Femur (tissue), 1 donor: ENCODE data around the gene PRDX5.

Experiments
- DNase-seq: peaks from one replicate; pipeline ENCODE4 v3.0.0-alpha.2; 2017

PRDX5 gene

DNA sequence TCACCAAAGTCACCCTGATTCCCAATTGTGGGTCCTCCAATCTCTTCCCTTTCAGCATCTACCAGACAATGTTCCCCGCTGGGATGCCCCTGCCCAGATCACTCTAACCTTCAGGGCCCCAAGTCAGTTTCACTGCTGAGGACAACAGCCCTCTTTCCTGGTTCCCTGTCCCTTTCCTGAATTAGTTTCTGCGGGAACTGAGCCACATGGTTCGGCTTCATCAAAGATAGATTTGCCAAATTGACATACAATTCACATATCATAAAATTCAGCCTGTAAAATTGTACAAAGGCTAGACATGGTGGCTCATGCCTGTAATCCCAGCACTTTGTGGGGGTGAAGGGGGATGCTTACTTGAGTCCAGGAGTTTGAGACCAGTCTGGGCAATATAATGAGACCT lies 10.1 kb downstream of the PRDX5 start:
- no peak for DNase-seq

DNA sequence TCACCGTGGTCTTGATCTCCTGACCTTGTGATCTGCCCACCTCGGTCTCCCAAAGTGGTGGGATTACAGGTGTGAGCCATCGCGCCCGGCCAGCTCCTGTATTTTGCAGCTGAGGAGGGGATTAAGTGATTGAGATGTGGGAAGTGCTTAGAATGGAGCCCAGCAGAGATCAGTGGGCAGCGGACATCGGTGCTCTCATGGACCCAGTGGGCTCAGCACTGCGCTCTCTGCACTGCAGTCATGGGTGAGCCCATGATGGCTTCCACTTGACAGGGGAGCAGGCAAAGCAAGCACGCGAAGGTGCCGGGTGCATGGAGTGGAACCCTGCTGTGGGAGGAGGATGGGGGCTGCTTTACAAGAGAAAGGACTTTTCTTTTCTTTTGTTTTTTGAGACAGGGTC lies 13.0 kb downstream of the PRDX5 start:
- DNase-seq, result no peak

DNA sequence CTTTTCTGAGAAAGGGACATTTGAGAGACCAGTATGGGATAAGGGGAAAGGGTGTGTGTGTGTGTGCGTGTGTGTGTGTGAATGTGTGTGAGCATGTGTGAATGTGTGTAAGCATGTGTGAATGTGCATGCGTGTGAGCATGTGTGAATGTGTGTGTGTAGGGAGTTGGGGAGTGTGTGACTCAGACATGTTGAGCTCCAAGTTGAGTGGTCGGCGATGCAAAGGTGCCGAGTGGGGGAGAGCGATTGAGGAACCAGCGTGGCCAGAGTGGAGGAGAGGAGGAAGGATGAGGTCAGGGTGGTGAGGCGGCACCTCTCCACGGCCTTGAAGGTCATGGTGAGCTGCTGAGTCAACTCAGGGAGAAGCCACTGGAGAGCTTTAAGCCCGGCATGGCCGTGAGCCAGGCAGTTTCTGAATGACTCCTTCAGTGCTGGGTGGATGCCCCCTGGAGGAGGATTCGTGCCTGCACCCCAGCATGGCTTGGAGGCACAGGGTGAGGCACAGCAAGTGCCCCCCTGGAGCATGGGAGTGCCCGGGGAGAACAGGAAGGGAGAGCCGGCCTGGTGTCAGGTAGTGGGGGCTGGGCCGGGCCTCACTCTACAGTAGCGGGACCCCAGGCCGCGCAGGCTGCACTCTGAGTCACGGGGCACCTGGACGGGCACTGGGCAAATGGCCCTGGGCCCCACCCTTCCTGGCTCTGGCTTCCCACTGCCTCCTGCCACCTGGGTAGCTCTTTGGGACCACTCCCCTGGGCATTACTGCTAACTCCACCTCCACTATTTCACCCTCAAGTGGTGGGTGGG lies 13.8 kb downstream of the PRDX5 start:
- DNase-seq, result peak; percentile 74

DNA sequence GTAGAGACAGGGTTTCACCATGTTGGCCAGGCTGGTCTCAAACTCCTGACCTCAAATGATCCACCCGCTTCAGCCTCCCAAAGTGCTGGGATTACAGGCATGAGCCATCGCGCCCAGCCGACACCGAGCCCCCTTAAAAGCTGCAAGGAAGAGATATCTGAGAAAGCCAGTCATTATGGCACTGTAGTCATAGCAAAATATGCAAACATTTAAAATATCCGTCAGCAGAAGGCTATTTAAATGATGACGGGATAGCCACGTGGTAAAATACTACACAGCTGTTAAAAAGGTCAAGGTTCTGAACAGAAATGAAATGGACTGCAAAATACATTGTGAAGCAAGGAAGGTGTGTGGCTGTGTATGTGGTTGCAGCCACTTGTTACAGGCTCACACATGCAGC lies 15.6 kb downstream of the PRDX5 start:
- DNase-seq, result no peak

DNA sequence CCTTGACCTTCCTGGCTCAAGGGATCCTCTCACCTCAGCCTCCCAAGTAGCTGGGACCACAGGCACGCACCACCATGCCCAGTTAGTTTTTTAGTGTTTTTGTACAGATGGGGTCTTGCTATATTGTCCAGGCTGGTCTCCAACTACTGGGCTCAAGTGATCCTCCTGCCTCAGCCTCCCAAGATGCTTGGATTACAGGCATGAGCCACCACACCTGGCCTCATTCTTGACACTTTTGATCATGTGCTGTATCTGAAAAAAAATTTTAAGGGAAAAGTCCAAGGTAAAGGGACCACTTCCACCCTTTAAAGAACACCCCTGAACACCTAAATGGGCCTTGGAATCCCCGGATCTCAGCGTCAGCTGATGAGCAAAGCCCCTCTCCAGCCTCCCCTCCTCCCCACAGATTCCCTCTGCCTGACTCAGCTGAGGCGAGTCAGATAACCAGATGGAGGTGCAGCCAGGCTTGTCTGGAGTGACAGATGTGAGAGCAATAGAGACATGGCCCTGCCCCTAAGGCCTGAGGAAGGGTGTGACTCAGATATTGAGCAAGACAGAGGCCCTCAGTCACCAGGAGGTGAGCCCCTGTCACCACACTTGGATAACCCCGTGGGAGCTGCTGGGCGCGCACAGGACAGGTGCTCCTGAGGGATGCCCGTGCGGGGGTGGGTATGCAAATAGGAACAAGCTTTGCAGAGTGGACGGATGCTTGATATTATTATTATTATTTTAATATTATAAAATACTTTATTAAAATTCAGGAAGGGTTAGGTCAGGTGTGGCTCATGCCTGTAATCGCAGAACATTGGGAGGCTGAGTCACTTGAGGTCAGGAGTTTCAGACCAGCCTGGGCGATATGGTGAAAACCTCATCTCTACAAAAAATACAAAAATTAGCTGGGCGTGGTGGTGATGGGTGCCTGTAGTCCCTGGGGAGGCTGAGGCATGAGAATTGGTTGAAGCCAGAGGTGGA lies 17.1 kb downstream of the PRDX5 start:
- DNase-seq, result no peak

DNA sequence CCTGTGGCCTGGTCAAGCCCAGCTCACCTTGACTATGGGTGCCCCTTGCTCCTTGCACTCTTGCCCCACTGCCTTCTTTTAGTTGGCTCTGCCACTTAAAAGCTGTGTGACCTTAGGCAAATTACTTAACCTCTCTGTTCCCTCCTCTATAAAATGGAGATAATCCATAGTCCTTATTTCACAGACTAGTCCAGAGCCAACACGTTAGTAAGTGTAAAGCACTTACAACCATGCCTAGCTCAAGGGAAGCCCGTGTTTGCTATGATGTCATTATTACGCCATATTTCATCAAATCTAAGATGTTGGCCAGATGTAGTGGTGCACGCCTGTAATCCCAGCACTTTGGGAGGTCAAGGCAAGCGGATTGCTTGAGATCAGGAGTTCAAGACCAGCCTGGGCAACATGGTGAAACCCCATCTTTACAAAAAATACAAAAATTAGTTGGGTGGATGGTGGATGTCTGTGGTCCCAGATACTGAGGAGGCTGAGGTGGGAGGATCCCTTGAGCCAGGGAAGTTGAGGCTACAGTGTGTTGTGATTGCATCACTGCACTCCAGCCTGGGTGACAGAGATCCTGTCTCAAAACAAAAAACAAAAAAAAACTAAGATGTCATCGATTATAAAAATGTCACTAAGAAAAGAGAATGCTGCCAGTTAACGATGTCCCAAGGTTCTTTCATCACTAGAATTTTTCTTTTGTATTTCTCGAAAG lies 19.8 kb downstream of the PRDX5 start:
- no peak for DNase-seq

DNA sequence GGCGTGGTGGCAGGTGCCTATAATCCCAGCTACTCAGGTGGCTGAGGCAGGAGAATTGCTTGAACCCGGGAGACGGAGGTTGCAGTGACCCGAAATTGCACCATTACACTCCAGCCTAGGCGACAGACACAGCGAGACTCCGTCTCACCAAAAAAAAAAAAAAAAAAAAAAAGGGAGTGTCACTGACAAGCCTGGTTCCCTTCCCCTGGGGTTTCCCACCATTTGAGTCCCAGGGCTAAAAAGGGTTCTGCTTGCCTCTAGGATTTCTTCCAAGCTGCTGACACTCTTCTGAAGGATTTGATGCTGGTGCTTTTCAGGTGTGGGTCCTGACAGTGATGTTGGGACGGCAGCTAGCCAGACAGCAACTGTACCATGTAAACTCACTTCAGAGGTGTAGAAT lies 20.8 kb downstream of the PRDX5 start:
- no peak for DNase-seq

DNA sequence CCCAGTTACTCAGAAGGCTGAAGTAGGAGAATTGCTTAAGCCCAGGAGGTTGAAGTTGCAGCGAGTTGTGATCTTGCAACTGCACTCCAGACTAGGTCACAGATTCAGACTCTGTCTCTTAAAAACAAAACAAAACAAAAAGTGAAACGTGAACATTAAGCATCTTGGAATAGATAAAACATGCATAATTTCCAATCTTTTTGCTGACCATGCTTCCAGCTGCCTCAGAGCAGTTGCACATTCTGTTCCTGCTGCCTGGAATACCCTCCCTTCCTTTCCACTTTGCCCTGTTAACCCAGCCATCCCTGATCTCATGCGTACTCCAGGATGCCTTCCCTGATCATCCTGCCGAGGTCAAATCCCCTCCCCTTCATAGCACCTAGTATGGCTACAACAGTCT lies 21.4 kb downstream of the PRDX5 start:
- DNase-seq, result no peak

DNA sequence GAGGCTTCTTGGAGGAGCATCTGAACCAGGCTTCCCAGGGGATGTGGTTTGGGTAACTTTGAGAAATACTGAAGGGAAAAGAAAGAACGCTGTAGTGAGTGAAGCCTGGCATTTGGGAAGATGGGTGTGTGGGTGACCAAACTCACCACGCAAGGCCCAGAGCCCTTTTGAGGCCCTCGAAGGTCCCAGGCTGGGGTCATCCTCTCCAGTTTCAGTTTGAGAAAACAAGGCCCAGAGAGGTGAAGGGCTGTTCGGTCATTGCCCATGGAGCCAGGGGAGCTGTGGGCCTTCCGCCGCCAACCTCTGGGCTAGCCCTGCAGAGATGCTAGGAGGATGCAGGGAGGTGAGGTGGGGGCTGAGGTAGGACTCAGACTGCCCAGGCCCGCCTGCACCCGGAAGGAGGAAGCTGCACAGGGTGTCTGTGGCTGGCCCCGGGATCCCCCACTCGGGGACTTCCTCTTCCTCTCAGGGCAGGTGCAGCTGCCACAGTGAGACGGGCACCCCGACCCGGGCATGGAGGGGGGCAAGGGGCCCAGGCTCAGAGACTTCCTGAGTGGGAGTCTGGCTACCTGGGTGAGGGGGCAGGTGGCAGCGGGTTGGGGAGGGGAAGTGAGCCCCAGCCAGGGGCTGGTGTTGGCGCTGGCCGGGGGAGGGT lies 22.0 kb downstream of the PRDX5 start, which contains the start of gene CCDC88B:
Gene CCDC88B, plus strand, starts transcription at position 451 of the 655 bp plus-strand sequence. Its CDS starts 63 bp downstream, at position 514.
- DNase-seq, result no peak

DNA sequence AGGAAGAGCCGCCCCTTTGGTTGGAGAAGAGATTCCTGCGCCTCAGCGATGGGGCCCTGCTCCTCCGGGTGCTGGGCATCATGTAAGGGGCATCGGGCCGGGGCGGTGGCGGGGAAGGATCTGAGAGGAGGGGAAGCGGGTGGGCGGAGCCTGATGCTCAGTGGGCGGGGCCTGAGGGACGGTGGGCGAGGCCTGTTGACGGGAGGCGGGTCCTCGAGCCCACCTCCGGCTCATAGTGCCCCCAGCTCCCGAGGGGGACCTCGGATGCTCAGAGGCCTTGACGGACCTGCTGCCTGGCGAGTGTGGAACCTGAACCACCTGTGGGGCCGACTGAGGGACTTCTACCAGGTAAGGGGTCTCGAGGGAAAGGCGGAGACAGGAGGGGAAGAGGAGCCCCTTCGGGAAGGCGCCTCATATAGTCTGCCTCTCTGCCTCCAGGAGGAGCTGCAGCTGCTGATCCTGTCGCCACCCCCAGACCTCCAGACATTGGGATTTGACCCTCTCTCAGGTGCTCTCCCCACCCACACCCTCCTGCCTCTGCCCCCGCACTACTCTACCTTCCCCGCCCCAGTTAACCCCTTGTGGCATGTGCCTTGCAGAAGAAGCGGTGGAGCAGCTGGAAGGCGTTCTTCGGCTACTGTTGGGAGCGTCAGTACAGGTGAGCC lies 22.9 kb downstream of the PRDX5 start:
- DNase-seq, result no peak

DNA sequence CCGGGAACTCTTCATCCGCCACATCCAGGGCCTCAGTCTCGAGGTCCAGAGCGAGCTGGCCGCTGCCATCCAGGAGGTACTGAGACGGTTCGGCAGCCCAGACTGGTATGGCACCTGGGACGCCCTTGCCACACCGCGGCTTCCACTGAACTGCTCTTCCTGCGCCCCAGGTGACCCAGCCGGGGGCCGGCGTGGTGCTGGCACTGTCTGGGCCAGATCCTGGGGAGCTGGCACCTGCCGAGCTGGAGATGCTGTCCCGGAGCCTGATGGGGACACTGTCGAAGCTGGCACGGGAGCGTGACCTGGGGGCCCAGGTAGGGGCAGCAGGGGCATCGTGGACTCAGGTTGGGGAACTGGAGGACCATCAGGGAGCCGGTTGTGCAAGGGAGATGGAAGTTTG lies 23.5 kb downstream of the PRDX5 start:
- no peak for DNase-seq

DNA sequence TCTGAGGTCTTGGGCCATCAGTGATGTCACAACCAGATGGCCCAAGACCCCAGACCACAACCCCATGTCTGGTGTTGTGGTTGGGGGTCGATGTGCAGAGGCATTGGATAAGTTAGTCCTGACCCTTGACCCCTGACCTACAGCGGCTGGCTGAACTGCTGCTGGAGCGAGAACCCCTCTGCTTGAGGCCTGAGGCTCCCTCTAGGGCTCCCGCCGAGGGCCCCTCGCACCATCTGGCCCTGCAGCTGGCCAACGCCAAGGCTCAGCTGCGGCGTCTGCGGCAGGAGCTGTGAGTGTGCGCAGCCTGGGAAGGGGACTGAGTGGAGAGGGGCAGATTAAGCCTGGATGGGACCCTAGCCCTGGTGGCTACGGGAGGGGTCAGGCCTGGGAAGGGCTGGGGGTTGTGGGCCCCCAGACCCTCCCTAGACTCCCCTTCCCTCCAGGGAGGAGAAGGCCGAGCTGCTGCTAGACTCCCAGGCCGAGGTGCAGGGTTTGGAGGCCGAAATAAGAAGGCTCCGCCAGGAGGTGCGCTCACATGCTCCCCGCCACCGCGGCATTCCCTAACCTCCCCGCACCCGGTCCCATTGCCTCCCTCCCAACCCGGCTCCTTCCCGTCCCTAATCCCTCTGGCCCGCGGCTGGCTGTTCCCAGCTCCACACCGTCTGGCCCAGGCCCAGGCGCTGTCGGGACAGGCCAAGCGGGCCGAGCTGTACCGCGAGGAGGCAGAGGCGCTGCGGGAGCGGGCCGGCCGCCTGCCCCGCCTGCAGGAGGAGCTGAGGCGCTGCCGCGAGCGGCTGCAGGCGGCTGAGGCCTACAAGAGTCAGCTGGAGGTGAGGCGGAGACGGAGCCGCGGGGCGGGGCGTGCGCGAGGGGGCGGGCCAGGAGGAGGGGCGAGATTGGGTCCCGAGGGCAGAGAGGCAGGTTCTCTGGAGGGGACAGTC lies 24.2 kb downstream of the PRDX5 start:
- DNase-seq, result peak; percentile 90

DNA sequence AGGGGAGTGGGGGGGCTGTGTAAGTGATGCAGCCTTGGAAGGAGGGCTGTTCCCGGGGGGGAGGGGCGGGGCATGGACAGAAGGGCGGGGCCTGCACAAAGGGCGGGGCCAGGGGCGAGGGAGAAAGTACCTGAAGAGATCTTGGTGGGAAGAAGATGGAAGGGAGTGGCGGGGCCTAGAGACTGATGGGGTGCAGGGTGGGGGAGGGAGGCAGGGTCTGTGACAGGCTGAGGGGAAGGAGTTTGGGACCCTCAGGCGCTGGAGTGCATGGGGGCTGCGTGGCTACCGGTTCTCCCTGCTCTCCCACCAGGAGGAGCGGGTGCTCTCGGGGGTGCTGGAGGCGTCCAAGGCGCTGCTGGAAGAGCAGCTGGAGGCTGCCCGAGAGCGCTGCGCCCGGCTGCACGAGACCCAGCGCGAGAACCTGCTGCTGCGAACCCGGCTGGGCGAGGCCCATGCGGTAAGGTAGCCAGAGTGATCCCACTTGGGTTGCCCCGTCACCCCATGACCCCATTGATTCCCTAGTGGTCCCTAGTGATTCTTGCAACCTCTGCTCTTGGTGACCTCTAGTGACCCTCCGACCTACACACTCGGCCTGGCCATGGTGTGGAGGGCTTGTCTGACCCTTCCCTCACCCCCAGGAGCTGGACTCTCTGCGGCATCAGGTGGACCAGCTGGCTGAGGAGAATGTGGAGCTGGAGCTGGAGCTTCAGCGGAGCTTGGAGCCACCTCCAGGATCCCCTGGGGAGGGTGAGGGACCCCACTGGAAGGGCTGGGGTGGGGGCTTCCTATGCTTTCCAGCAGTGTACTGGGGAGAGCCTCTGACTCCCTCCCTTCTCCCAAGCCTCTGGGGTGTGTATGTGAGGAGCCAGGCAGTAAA lies 25.2 kb downstream of the PRDX5 start:
- DNase-seq, result no peak

DNA sequence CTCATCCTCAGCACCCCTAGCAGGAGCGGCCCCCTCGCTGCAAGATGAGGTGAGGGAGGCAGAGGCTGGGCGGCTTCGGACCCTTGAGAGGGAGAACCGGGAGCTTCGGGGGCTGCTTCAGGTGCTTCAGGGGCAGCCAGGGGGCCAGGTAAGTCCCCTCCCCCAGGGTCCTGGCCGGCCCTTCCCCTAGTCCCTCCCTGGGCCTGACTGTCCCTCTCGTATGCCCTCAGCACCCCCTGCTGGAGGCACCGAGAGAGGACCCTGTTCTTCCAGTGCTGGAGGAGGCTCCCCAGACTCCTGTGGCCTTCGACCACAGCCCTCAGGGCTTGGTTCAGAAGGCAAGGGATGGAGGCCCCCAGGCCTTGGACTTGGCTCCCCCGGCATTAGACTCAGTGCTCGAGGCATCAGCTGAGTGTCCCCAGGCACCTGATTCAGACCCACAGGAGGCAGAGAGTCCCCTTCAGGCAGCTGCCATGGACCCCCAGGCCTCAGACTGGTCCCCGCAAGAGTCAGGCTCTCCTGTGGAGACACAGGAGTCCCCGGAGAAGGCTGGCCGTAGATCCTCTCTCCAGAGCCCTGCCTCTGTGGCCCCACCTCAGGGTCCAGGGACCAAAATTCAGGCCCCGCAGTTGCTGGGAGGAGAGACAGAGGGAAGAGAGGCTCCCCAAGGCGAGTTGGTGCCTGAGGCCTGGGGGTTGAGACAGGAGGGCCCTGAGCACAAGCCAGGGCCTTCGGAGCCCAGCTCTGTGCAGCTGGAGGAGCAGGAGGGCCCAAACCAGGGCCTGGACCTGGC lies 26.0 kb downstream of the PRDX5 start:
- DNase-seq, result no peak

DNA sequence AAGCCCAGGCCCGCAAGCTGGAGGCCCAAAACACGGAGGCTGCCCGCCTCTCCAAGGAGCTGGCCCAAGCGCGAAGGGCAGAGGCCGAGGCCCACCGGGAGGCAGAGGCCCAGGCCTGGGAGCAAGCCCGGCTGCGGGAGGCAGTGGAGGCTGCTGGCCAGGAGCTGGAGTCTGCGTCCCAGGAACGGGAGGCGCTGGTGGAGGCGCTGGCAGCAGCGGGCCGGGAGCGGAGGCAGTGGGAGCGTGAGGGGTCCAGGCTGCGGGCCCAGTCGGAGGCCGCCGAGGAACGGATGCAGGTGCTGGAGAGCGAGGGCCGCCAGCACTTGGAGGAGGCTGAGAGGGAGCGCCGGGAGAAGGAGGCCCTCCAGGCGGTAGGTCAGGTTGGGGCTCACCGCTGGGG lies 26.9 kb downstream of the PRDX5 start:
- DNase-seq, result peak; percentile 60

DNA sequence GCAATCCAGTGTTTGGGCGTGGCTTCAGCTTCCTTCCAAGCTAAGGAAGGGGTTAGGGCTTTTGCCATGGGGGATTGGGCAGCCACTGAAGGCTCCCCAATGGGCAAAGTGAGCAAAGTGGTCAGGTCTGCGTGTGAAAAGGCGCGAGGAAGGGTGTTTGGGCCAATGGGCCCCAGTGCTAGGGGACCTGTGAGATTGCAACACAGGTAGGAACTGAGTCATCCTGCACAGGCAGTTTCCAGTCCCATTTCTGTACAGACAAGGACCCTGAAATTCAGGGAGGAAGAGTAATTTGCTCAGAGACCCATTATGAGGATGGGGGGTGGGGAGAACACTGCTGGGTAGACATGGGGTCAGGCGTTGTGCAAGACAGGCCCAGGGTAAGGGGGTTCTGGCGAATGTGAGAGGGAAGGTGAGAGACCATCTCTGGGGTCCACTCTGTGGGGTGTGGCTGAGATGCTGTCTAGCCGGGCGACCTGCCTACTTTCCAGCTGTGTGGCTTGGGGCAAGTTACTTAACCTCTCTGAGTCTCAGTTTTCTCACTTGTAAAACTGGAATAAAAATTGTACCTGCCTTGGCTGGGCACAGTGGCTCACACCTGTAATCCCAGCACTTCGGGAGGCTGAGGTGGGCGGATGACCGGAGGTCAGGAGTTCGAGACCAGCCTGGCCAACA lies 29.4 kb downstream of the PRDX5 start:
- DNase-seq, result no peak

DNA sequence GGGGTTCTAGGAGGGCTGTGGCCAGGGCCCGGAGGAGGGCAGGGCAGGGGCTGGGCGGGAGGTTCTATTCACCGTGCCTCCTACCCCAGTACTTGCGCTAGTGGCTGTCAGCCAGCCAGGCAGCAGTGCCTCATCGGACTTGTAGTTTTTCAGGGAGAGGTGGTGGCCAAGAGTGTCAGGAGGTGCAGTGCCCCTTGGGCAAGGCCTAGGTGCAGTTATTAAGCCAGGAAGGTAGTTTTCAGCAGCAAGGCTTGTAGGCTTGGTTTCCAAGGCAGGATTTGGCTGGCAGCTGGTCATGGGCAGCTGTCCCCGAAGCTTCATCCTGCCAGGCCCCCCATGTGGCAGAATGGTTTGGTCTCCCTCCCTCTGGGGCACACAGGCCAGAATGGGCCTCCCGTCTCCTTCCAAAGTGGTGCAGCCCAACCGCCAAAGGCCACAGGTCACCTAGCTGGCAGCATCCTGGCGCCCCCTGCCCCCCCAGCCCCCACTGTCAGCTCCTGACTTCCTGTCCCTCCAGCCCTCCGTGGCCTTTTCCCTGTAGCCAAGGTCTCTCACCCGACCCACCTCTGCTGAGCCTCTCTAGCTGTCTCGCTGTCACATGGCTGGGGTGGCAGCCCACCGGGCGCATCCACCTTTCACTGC lies 30.6 kb downstream of the PRDX5 start:
- DNase-seq, result peak; percentile 59

DNA sequence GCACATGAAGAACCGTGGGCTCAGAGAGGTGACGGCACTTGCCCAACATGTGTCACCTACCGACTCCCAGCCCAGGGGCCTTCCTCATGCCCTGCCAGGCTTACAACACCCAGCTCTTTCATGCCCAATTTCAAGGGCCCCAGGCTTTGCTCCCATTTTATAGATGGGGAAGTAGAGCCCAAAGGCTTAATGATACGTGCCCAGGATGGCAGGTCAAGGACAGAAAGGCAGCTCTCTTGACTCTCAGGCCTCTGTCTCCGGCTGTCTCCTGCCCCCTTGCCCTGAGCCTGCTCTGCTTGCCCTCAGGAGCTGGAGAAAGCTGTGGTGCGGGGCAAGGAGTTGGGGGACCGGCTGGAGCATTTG lies 31.1 kb downstream of the PRDX5 start:
- no peak for DNase-seq
